HG03439 (cell line): ENCODE measurements around the gene RAET1E.
"Not testable (repeated sequence)": the region's sequence is repeated elsewhere in the genome, so short reads cannot be mapped to it uniquely, and the experiment has no call there.

Experiments
- ATAC-seq: cut with Tn5 transposase; IDR thresholded peaks from one replicate; pipeline ENCODE4 v1.9.1; 2021; ENCODE audit warnings: mild to moderate bottlenecking, moderate library complexity; ENCODE audit not compliant: unreplicated experiment

Gene RAET1E

DNA sequence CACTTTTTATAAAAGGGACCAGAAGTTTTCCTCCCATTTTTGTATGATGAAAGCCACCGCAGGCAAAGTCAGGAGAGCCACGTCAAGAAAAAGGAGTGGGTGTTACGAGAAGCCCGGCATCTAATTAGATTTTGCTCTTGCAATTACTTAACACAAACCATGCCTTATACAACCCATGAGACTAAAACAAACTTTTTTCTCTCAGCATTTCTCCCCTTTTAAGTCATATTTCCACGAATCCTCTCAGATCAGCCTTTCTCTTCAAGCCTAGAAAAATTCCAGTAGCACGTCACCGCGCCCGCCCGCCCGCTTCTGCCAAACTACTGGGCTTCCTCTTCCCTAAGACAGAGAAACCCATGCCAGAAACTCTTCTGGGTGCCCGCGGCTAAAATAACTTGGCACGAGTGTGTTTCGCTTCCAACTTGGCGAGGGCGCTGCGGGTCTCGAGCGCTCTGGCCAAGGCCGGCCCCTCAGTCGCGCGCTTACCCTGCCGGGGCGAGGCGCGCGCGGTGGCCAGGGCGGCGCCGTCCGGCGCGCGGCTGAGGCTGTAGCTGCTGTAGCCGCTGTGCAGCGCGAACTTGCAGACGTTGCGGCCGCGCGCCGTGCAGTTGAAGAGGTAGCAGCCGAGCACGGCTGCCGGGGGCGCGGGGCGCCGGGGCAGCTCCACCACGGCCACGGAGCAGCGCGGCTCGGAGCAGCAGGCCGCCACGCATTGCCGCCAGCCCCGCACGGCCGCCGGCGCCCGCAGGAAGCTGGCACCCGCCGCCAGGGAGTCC, 34.8 kb downstream of the RAET1E start:
- ATAC-seq, result peak; percentile 23

DNA sequence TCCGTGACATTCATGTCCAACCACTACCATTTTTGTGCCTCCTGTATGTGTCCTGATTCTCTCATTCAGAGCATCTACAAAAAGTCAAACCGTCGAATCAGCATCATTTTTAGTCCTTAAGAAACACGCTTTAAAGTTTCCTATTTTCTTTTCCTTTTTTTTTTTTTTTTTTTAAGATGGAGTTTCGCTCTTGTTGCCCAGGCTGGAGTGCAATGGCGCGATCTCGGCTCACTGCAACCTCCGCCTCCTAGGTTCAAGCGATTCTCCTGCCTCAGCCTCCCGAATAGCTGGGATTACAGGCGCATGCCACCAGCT, 35.5 kb downstream of the RAET1E start:
- not testable (repeated sequence) for ATAC-seq

DNA sequence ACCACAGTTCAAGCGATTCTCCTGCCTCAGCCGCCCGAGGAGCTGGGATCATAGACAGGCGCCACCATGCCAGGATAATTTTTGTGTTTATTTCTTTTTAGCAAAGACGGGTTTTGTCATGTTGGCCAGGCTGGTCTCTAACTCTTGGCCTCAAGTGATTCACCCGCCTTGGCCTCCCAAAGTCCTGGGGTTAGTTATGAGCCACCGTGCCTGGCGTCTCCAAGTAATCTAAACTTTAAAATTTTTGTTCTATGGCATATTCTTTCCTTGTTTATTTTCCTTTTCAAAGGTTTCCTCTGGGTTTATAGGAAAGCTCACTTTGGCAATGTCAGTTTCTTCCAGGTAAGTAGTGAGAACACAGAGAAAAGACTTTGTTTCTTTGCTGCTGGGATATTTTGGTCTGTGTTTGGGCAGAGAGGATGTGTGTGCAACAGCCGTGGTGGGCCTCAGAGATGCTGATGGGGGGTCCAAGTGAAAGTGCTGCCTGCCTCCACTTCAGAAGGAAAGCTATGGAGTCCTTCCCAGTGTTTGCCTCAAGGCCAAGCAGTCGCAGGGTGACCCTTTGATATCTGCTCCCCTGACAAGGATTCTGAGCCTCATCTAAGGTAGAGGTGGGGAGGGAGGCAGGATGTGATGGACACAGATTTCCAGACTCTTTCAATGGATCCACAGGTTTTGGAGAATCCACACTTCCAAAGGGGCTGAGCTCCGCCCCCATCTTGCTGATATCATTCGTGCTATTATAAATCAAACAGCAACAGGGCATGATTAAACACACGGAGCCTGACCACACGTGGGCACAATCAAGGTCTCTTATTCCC, 36.1 kb downstream of the RAET1E start:
- no peak for ATAC-seq

DNA sequence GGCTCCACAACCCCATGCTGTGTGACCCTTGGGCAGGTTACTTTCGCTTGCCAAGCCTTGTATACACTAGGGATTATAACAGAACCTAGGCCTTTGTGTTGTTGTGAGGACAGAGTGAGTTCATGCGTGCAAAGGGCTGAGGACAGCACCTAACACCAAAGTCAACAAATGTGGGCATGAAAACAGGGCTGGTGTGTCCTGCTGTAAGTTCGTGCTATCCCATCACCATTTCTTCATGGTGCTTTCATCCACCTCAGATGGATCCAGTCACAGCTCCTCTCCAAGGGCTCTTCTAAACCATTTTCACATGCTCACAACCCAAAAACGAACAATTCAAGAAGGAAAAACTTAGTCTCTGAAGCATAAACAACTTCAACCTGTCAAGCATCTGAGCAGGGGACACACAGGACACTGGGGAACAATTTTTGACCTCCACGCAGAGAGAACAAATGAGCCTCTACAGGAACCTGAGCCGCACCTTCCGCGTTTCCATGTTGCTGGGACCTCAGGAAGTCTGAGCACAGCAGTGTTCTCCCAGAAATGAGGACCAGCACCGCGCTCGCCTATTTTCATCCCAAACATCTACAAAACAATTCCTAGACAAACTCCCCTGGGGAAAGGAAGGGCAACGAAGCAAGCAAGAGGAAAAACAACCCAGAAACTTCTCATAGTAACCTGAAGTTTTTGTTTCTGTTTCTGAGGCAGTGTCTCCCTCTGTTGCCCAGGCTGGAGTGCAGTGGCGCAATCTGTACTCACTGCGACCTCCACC, 36.9 kb downstream of the RAET1E start:
- no peak for ATAC-seq

DNA sequence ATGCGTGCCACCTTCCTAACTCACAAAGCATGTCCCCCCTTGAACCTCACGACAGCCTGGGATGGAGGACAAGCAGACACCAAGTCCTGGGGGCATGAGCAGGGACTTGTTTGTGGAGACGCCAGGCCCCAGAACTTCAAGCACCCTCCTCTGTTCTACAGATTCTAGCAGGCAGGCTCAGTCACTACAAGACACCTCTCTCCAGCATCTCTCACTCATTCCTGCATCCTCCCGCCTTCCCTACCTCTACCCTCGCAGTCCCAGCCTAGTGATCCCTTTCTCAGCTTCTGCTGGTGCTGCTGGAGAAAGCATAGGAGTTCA, 37.4 kb downstream of the RAET1E start:
- ATAC-seq, result no peak

DNA sequence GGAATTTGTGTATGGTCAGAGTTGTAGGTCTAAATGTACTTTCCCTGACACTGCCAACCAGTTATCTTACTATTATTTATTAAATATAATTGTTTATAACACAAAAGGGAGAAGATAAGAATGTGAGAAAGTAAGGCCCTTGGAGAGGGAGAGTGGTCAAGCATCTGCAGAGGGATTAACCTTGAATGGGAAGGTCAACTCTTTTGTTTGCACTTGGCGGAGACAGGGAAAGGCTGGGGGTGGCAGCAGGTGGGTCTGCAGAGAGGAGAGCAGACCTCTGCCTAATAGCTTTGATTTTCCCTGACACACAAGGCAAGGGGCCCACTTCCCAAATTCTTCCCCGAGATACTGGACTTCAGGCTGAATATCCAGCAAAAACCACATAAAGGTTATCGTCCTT, 38.0 kb downstream of the RAET1E start:
- no peak for ATAC-seq

DNA sequence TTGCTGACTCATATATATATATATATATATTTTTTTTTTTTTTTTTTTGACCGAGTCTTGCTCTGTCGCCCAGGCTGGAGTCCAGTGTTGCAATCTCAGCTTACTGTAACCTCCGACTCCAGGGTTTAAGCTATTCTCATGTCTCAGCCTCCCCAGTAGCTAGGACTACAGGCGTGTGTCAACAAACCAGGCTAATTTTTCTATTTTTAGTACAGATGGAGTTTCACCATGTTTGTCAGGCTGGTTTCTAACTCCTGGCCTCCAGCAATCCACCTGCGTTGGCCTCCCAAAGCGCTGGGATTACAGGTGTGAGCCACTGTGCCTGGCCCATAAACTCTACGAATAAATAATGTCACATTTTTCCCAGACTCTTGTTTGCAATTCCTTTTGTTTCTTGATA, 38.5 kb downstream of the RAET1E start:
- ATAC-seq, result no peak

DNA sequence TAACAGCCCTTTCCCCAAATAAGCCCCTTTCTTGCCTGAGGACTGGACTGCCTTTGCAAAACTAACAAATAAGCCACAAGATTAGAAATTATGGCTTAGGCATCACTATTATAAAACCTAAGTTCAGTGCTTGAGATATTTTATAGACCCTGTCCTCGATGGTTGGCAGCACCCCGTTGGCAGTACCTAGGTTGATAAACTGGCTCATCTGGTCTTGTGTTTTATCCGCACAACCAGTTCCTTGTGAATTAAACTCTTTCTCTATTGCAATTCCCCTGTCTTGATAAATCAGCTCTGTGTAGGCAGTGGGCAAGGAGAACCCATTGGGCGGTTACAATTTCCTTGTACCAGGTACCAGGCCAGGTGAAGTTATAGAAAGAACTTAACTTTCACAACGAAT, 40.4 kb downstream of the RAET1E start:
- no peak for ATAC-seq

DNA sequence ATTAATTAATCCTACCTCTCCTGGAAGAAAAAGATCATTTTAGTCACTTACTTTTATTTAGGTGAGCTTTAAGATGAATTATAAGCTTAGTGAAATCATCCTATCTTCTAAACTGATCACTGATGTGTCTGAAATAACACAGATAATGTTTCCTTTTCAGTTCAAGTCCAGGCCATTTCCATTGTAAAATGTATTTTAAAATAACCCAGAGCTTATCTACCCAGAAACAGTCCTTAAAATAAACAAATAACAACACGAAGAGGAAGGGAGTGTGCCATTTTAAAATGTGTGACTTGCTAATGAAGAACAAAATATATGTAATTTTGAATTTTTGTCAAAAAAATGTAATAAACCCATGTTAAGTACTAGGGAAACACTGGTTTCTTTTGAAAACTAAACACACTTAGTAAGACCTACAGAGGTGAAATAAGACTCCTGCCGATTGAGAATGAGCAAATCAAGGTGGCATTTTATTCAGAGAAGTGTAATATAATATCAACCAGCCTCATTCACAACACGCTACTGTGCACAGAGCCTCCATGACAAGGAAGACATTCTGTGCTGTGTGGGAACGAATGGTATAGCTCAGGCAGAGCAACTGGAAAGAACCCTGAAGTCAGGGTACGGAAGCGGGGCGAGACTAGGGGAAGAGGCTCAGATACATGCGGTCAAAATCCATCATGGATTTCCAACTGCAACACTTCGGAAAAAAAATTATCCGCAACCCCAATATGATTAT, 41.5 kb downstream of the RAET1E start:
- no peak for ATAC-seq

DNA sequence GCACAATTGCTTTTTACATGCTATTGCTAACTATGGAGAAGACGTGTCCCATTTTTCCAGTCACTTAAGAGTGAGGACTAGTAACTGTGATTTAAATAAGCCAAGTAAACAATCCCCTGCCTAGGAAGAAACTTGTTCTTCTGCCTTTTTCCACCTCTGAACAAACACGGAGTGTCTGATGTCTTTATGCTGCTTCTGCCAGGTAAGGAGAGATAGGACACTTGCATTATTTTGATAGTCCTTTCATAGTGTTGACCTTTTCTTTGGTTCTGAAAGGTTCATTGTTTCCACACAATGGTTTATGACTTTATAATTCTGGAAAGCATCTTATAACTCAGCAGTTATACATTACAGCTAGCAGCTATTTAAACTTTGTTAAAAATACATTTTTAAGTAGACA, 42.2 kb downstream of the RAET1E start:
- ATAC-seq, result no peak

DNA sequence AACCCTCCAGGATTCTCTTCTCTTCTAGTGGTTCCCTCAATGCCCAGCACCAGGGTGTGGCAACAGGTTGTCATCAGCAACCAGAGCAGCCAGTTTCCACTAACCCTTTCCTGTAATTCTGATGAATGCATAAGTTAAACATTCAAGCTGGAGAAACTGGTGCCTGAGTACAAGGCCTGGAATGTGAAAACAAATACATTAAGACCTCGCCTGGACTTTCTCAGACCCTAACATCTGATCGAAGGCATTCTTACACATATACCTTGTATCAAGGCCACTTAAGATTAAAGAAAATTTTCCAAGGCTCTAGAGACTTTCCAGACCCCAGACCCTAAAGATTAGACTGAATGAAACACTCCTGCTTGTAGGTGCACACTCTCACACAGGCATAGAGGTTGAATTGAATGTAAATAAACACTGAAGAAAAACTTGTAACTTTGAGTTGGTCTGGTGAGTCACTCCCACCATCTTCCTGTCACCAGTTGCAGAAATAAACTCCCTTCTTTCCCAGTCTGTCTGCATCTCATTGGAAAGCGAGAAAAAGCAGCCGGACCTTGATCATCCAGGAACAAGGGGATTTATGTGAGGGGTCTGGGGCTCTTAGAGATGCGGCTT, 42.8 kb downstream of the RAET1E start:
- no peak for ATAC-seq

DNA sequence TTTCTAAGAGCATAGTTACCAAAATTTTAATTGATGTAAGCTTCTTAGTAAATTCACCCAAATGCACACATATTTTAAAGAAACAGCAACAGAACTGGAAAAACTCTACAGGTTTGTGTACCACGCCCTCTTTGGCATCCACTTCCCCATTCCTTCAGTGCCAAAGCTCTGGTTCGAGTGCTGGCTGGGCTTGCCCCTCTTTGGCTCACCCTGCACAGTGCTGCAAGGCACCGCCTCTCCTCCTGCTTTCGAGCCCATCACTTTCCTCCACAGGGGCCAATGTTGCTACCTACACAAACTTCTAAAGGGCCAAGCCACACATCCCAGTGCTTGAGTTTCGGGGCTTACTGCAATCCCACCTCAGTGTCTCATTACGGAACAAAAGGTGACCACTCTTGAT, 43.4 kb downstream of the RAET1E start:
- ATAC-seq, result no peak

DNA sequence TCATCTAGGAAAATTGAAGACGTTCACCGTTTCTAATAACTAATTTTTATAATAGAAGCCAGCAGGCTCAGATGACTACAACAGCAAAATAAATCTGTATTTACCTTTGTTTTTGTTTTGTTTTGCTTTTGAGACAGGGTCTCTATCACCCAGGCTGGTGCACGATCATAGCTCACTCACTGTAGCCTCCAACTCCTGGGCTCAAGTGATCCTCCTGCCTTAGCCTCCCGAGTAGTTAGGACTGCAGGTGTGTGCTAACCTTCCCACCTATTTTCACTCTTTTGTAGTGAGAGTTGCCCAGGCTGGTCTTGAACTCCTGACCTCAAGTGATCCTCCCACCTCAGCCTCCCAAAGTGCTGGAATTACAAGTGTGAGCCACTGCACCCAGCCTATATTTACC, 43.9 kb downstream of the RAET1E start:
- not testable (repeated sequence) for ATAC-seq

DNA sequence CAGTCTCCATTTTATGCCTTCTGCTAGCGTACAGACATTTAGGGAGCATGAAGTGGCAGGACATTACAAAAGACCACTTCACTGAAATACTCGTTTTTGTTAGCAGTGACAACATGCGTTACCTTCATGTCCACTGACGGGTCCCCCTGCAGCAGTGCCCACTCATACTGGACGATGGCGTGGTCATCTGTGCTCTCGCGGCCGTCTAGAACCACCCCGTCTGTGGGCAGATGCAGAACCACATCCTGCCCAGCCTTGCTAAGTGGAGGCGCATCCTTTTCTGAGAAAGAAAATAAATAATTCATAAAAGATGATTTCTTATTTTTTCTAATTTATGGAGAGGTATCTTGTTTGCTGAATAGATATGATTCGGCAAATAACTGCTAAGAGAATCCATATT, 45.0 kb downstream of the RAET1E start:
- no peak for ATAC-seq

DNA sequence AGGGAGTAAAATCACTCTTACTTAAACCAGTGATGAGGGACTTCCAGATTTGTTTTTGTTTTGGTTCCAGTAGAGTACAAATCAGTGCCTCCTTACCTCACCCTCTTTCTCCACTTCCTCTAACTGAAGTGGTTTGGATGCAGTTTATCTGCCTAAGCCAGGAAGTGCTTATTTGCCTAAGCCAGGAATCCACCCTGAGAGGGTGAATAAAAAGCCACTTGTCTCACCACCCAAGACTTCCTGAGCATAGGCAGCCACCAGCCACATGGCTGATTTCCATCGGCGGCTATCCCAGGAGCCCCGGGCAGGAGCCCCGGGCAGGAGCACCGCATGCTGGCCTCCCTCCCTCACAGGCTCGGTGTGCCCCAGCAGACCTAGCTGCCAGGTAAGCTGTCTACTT, 45.7 kb downstream of the RAET1E start:
- no peak for ATAC-seq

DNA sequence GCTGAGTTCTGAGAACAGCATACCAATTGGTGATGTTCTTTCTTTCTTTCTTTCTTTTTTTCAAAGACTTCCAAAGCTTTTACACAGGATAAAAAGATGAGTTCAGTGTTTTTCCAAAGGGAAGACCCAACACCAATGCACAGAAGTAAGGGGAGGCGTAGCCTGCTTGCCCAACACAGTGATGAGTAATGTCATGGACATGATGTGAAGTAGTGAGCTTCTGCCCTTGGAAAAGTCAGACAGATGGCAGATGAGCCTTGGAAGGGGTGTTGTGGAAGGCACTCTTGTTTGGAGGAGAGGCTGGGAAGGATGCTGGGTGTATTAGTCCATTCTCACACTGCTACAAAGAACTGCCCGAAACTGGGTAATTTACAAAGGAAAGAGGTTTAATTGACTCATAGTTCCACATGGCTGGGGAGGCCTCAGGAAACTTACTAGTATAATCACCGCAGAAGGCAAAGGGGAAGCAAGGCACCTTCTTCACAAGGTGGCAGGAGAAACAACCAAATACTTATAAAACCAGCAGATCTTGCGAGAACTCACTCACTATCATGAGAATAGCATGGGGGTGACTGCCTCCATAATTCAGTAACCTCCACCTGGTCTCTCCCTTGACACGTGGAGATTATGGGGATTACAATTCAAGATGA, 46.3 kb downstream of the RAET1E start:
- ATAC-seq, result no peak

DNA sequence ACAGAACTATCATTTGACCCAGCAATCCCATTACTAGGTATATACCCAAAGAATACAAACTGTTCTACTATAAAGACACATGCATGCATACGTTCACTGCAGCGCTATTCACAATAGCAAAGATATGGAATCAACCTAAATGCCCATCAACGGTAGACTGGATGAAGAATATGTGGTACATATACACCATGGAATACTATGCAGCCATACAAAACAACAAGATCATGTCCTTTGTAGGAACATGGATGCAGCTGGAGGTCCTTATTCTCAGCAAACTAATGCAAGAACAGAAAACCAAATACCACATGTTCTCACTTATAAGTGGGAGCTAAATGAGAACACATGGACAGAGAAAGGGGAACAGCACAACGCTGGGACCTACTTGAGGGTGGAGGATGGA, 49.6 kb downstream of the RAET1E start:
- not testable (repeated sequence) for ATAC-seq
